Neural progenitor cell (in vitro differentiated cells): ENCODE measurements around the gene DCDC1. TPM values are rescaled to one million over a fixed set of nuclear protein-coding genes. Genes with fewer than 3 reads are reported as not detected.

Experiments
- DNase-seq: peaks from one replicate; pipeline ENCODE4 v3.0.0-alpha.2; 2016; ENCODE audit warnings: low spot score
- H2AFZ ChIP-seq: fragments of 200-600 bp; sonication (generic); replicated peaks from 2 replicates; pipeline ENCODE4 v1.6.1; 2016; ENCODE audit warnings: antibody characterized with exemption
- H3F3A ChIP-seq: fragments of 200-600 bp; sonication (generic); 2 replicates; pipeline ENCODE4 v1.6.1; 2016; ENCODE audit warnings: antibody characterized with exemption, low read depth
- H3K27ac ChIP-seq: fragments of 200-600 bp; sonication (generic); 2 replicates; pipeline ENCODE4 v1.5.1; 2016; ENCODE audit warnings: mild to moderate bottlenecking
- H3K27me3 ChIP-seq: fragments of 200-600 bp; sonication (generic); 2 replicates; pipeline ENCODE4 v1.6.1; 2016; ENCODE audit warnings: mild to moderate bottlenecking, moderate library complexity
- H3K36me3 ChIP-seq: fragments of 200-600 bp; sonication (generic); 2 replicates; pipeline ENCODE4 v1.5.1; 2016
- H3K4me1 ChIP-seq: fragments of 200-600 bp; sonication (generic); 2 replicates; pipeline ENCODE4 v1.6.1; 2016; ENCODE audit warnings: mixed run types
- H3K4me2 ChIP-seq: fragments of 200-600 bp; sonication (generic); 2 replicates; pipeline ENCODE4 v1.6.1; 2016
- H3K4me3 ChIP-seq: fragments of 200-600 bp; sonication (generic); 2 replicates; pipeline ENCODE4 v1.5.1; 2016
- H3K79me2 ChIP-seq: fragments of 200-600 bp; sonication (generic); 2 replicates; pipeline ENCODE4 v1.6.1; 2016; ENCODE audit warnings: low read depth
- H3K9ac ChIP-seq: fragments of 200-600 bp; sonication (generic); 2 replicates; pipeline ENCODE4 v1.6.1; 2016
- H3K9me3 ChIP-seq: fragments of 200-600 bp; sonication (generic); 2 replicates; pipeline ENCODE4 v1.5.1; 2016; ENCODE audit warnings: low read depth
- H4K20me1 ChIP-seq: fragments of 200-600 bp; sonication (generic); 2 replicates; pipeline ENCODE4 v1.6.1; 2016; ENCODE audit warnings: low read depth
- H3K27ac Mint-ChIP-seq: 3 replicates; pipeline ENCODE4 v1.8.0; 2021; ENCODE audit warnings: mixed read lengths
- H3K27me3 Mint-ChIP-seq: 2 replicates; pipeline ENCODE4 v1.8.0; 2022; ENCODE audit warnings: low read depth, mild to moderate bottlenecking, inconsistent platforms, moderate library complexity, mixed read lengths; ENCODE audit not compliant: insufficient read depth
- H3K36me3 Mint-ChIP-seq: 3 replicates; pipeline ENCODE4 v1.8.0; 2021; ENCODE audit warnings: mixed read lengths
- H3K4me1 Mint-ChIP-seq: 3 replicates; pipeline ENCODE4 v1.8.0; 2021; ENCODE audit warnings: mixed read lengths
- H3K4me3 Mint-ChIP-seq: 3 replicates; pipeline ENCODE4 v1.8.0; 2021; ENCODE audit warnings: mild to moderate bottlenecking, moderate library complexity, mixed read lengths
- H3K9me3 Mint-ChIP-seq: 3 replicates; pipeline ENCODE4 v1.8.0; 2020; ENCODE audit warnings: mixed read lengths
- EZH2 ChIP-seq: fragments of 200-600 bp; sonication (generic); IDR thresholded peaks from 2 replicates; pipeline ENCODE4 v1.6.1; 2017; ENCODE audit warnings: antibody characterized with exemption, mild to moderate bottlenecking, moderate library complexity
- EZH2phosphoT487 ChIP-seq: fragments of 200-600 bp; sonication (generic); IDR thresholded peaks from 2 replicates; pipeline ENCODE4 v1.6.1; 2017; ENCODE audit warnings: antibody characterized with exemption
- total RNA-seq: library from RNA; depleted of rRNA; stranded (reverse); fragments of >200 nt; gene quantifications from 2 replicates; pipeline ENCODE4 v1.2.3, GENCODE V29; 2015; ENCODE audit warnings: low replicate concordance
- TF ChIP-seq, protein P1 (sequence below): fragments of 200-600 bp; sonication (generic); IDR thresholded peaks from 2 replicates; pipeline ENCODE4 v1.5.1; 2017; ENCODE audit warnings: antibody characterized with exemption, mild to moderate bottlenecking

Gene DCDC1
- total RNA-seq, 1 donor from 2014 or later = 5.0 TPM

GRCh38 chr11:30985536-30985935 is 384.0 kb downstream of the DCDC1 start:
- Histone ChIP-seq H3K4me3 (no peak overlapping the region), H3K27ac (no peak overlapping the region), H2AFZ (no peak overlapping the region), H3K36me3 (no peaks in the 10 kb centered on the region), H3K9ac (no peak overlapping the region), H3K9me3 (no peaks in the 10 kb centered on the region), H3K4me2 (no peak overlapping the region), H3K4me1 (peaks cover 36% of the 10 kb centered on the region), H3F3A (no peaks in the 10 kb centered on the region), H4K20me1 (no peaks in the 10 kb centered on the region), H3K27me3 (no peaks in the 10 kb centered on the region), H3K79me2 (no peaks in the 10 kb centered on the region)
- TF ChIP-seq, protein P1, sequence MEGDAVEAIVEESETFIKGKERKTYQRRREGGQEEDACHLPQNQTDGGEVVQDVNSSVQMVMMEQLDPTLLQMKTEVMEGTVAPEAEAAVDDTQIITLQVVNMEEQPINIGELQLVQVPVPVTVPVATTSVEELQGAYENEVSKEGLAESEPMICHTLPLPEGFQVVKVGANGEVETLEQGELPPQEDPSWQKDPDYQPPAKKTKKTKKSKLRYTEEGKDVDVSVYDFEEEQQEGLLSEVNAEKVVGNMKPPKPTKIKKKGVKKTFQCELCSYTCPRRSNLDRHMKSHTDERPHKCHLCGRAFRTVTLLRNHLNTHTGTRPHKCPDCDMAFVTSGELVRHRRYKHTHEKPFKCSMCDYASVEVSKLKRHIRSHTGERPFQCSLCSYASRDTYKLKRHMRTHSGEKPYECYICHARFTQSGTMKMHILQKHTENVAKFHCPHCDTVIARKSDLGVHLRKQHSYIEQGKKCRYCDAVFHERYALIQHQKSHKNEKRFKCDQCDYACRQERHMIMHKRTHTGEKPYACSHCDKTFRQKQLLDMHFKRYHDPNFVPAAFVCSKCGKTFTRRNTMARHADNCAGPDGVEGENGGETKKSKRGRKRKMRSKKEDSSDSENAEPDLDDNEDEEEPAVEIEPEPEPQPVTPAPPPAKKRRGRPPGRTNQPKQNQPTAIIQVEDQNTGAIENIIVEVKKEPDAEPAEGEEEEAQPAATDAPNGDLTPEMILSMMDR = no peak
- TF ChIP-seq EZH2phosphoT487 (no peak), EZH2 (no peak)
- peaks cover 36% of the 10 kb centered on the region for H3K4me1 Mint-ChIP-seq
- H3K9me3 Mint-ChIP-seq = peaks cover 3% of the 10 kb centered on the region
- no peaks in the 10 kb centered on the region for H3K36me3 Mint-ChIP-seq
- no peak for DNase-seq
- no peak overlapping the region for H3K4me3 Mint-ChIP-seq
- H3K27ac Mint-ChIP-seq = no peak overlapping the region
- H3K27me3 Mint-ChIP-seq = no peaks in the 10 kb centered on the region

DNA sequence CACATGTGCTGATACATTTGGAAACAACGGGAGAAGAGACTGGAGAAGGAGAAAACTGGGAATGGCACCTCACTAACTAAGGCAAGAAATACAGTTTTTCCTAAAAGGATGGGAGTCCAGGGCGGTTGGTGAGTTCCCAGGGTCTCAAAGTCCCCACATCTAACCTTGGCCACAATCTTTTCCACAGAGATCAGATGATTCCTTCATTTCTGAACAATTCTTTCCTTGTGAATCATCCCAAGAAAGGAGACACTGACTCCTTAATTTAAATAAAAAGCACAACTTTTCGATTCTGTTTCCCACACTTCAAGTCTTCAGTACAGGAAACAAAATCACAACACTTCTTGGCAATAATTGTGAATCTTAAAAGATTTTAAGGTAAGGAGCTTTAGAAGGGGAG is 384.7 kb downstream of the DCDC1 start:
- Histone ChIP-seq H3K79me2 (no peaks in the 10 kb centered on the region), H3K36me3 (no peaks in the 10 kb centered on the region), H4K20me1 (no peaks in the 10 kb centered on the region), H3K27me3 (no peaks in the 10 kb centered on the region), H3K4me3 (no peak overlapping the region), H3K9me3 (no peaks in the 10 kb centered on the region), H3K4me2 (no peak overlapping the region), H2AFZ (peak overlapping the region; percentile 70), H3F3A (no peaks in the 10 kb centered on the region), H3K9ac (no peak overlapping the region), H3K4me1 (peaks cover 36% of the 10 kb centered on the region), H3K27ac (no peak overlapping the region)
- no peak for DNase-seq
- Mint-ChIP-seq H3K4me1 (peaks cover 42% of the 10 kb centered on the region), H3K27me3 (no peaks in the 10 kb centered on the region), H3K27ac (peak overlapping the region; percentile 64), H3K4me3 (no peak overlapping the region), H3K9me3 (peaks cover 3% of the 10 kb centered on the region), H3K36me3 (no peaks in the 10 kb centered on the region)
- TF ChIP-seq, protein P1 = no peak
- no peak for TF ChIP-seq EZH2
- TF ChIP-seq EZH2phosphoT487 = no peak

- no peak overlapping the region for H3K4me3 Mint-ChIP-seq
- H3K79me2 ChIP-seq = no peaks in the 10 kb centered on the region
- H3K9me3 Mint-ChIP-seq = peaks cover 3% of the 10 kb centered on the region
- H3K9me3 ChIP-seq = no peaks in the 10 kb centered on the region
- no peaks in the 10 kb centered on the region for H3K36me3 Mint-ChIP-seq
- peak overlapping the region; percentile 70 for H2AFZ ChIP-seq
- no peak overlapping the region for H3K27ac ChIP-seq
- DNase-seq = no peak
- no peak overlapping the region for H3K9ac ChIP-seq
- no peaks in the 10 kb centered on the region for H3F3A ChIP-seq
- no peaks in the 10 kb centered on the region for H4K20me1 ChIP-seq
- H3K27me3 ChIP-seq = no peaks in the 10 kb centered on the region
- no peaks in the 10 kb centered on the region for H3K36me3 ChIP-seq
- no peak overlapping the region for H3K4me2 ChIP-seq
- H3K4me1 Mint-ChIP-seq = peaks cover 42% of the 10 kb centered on the region
- no peaks in the 10 kb centered on the region for H3K27me3 Mint-ChIP-seq
- H3K27ac Mint-ChIP-seq = peak overlapping the region; percentile 64
- no peak overlapping the region for H3K4me3 ChIP-seq
- TF ChIP-seq EZH2 (no peak), EZH2phosphoT487 (no peak)
- TF ChIP-seq, protein P1 = no peak
- peaks cover 36% of the 10 kb centered on the region for H3K4me1 ChIP-seq
Measured at GRCh38 chr11:30984442-30984816, 385.1 kb downstream of the DCDC1 start.
